HG02571 (cell line): ENCODE results near the gene AJAP1.

Source experiments
- ATAC-seq: cut with Tn5 transposase; IDR thresholded peaks from one replicate; pipeline ENCODE4 v1.9.1; 2021; ENCODE audit warnings: mild to moderate bottlenecking, moderate library complexity; ENCODE audit not compliant: unreplicated experiment

Gene AJAP1

DNA sequence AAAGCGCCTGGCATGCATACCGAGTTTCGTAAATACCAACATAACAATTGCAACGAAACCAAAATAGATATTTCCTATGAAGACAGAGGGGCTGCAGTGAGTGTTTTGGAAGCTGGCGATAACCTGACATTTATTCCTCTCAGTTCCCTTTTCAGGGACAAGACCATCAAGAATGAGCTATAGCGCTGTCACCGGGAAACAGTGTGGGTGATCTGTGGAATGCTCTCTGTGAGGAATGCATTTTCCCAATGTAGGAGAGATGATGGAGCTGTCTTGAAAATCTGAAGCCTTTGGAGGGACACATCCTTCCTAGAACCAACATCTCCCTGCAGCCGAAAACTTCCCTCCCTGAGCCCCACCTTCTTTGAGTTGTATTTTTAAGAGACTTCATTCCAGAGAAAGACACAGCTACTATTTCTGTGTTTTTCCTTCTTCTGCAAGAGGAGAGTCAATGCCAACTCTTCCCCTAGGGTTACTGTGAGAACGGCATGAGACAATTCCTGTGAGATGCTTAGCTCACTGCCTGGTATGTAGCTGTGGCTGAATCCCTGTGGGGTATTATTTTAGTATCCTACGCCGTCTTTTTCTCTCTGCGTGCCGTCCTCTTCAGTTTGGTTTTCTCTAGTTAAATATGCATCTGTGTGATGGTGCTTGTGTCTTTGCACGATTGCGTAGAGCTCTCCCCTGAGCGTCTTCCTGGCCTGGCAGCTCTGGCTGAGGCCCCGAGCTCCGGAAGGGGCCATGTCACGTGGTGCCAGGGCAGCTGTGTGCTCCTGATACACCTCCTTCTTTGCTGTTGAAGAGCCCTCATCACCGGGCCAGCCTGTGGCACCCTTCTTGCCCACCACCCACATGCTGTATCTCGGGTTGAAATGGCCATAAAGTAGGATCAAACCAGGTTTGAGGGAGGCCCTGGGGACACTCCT, 45.2 kb downstream of the AJAP1 start:
- no peak for ATAC-seq

GRCh38 chr1:4700801-4701200, 46.4 kb downstream of the AJAP1 start:
- ATAC-seq = no peak

- ATAC-seq = no peak
Measured at GRCh38 chr1:4701276-4701675, 46.9 kb downstream of the AJAP1 start.

- ATAC-seq = no peak
Measured at GRCh38 chr1:4702464-4702863, 48.1 kb downstream of the AJAP1 start.

DNA sequence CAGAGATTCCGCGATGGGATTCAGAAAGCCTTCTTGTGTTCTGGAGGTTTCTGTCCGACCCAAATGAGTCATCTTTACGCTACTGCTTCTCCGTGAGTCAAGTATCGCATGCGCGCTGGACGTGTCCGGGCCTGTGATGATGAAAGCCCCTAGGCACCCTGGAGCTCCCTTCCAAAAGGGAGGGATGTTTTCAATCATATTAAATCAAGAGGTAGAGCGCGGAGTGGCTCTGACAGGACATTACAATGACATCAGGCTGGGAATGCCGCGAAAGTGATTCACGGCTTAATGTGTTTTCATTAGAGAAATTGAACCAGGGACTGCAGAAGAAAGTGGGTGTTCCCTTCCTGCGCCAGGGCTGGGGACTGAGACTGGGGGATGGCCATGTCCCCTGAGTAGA, 48.5 kb downstream of the AJAP1 start:
- no peak for ATAC-seq

- no peak for ATAC-seq
Measured at GRCh38 chr1:4703646-4704045, 49.2 kb downstream of the AJAP1 start.

DNA sequence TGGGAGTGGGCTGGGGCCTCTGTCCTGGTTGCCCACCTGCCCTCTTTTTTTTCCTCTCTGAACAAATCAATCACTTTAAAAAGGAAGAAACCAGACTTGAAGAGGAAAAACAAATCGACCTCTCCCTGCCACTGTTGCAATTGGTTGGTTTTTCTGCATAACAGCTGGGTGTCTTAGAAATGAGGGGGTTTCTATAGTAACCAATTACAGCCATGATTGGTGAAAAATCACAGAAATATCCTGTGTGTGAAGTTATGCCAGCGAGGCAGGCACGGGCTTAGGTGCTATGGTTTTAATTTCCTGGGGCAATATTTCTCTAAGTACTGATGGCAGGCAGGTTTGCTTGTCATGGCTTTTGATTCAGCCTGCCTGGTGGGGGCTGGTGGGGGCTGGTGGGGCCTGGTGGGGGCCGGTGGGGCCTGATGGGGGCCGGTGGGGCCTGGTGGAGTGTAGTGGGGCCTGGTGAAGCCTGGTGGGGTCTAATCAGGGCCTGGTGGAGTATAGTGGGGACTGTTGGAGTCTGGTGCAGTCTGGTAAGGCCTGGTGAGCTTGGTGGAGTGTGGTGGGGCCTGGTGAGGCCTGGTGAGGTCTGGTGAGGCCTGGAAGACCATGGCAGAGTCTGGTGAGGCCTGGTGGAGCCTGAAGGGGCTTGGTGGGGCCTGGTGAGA, 54.6 kb downstream of the AJAP1 start:
- ATAC-seq = no peak

DNA sequence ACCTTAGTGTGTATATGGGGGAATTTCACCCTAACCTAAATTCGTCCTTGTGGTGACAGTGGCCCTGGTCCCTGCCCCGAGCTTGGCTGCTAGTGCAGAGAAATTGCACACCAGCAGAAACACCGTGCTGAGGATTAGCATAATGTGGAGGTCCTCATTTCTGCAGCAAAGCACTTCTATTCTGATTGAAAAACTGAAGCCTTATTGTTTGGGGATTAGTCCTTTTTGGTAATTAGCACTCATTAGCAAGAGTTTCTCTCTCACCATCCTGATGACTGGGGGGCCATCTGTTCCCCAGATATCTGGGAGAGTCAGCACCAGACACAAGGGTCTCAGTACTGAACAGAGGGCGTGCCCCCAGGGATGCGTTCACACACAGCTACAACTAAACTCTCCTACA, 55.2 kb downstream of the AJAP1 start:
- ATAC-seq = no peak

DNA sequence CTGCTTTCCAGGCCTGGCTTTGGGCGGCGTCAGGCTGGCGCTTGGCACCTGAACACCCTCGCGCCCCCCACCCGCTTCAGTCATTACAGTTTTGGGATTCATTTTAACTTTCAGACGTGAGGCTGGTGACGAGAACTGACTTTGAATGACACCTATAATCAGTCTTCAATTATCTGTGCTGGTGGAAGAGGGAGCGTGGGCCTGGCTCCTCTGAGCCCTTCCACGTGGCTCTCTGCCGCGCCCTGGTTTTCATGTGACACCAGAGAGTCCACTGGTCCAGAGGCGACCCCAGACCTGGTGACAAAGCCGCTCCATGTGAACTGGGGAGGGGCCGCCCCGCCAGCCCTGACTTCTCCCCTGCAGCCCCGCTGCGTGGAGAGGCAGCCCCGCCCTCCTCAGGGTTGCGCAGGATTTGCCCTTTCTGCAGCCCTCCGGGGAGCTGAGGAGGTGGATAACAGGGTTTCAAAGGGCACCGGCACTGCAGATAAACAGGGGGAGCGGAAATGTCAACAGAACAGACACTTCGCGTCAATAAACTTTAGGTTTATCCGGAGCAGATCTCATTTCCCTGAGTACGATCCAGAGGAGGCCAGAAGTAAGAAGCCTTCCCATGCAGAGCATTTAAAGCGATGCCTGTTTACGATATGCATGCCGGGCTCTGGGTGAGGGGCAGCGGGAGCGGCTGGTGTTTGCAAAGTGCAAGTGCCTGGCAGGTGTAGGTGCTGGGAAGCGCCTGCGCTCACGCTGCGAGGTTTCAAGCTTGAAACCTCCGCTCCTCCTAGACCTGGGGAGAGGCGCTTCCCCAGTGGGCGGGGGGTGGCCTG, 56.4 kb downstream of the AJAP1 start:
- no peak for ATAC-seq

DNA sequence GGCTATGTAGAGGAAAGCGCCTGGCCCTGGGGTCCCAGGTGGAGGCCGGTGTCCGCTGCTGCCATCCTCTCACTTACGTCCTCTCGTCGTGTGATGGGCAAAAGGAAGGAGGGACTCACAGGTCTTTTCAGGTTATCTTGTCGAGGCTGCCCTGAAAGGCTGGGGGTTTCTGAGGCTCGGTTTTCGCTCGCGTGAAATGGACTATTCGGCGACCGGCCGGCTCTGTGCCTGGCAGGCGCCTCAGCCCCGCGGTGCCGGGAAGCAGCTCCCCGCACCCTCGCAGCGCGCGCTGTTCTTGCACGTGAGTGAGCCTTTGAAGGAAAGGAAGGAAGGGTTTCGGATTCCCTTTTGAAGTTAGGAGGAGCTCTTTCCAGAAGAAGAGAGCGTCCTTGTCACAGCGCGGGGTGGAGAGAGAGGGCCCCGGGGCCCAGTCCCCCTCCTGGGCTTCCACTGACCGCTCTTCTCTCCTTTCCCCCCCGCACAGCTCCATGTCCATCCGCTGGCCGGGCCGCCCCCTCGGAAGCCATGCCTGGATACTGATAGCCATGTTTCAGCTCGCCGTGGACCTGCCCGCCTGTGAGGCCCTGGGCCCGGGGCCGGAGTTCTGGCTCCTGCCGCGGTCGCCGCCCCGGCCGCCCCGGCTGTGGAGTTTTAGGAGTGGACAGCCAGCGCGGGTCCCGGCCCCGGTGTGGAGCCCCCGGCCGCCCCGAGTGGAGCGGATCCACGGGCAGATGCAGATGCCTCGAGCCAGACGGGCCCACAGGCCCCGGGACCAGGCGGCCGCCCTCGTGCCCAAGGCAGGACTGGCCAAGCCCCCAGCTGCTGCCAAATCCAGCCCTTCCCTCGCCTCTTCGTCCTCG, 57.2 kb downstream of the AJAP1 start:
- ATAC-seq = no peak

DNA sequence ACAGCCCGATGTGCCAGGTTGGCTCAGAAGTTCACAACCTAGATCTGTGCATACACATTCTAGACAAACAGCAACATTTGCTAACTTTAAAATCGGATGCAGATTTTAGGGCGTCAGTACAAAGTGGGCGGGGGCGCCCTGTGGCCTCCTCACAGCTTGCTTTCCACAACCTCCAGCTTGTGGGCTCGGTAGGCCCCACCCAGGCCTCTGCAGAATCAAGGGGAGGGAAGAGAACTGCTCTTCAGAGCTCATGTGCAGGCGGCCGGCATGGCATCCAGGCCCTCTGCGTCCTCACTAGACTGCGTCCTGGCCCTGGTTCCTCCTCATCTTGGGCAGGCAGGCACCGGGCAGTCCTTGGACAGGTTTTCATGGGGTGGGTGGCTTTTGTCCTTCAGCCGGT, 59.3 kb downstream of the AJAP1 start:
- ATAC-seq = no peak

DNA sequence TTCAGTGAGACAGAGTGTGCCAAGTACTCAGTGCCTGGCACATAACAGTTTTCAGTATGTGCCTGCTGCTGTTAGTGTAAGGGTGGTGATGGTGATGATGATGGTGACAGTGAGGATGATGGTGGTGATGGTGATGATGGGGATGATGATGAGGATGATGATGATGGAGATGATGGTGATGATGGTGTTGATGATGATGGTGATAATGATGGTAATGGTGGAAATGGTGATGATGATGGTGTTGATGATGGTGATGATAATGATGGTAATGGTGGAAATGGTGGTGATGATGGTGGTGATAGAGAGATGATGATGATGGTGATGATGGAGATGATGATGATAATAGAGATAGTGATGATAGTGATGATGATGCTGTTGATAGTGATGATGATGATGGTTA, 62.0 kb downstream of the AJAP1 start:
- ATAC-seq = no peak

DNA sequence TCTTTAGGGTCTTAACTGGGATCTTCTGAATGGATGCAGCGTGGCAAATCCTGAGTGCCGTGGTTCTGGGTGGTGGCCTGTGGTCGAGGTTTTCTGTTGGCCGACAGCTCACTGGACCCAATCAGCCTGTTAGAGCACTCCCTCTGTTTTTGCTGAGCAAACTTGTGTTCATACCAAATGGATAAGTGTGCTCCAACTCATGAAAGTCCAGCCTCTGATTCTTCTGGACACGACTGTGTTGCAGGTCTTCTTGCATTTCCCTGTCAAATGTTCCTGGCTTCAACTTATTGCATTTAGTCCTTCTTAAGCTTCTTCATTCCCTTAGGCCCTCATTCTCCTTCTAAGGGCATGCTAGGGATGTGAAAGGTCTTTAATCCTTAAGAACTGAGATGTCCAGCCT, 63.7 kb downstream of the AJAP1 start:
- no peak for ATAC-seq

- no peak for ATAC-seq
Measured at GRCh38 chr1:4723106-4723505, 68.7 kb downstream of the AJAP1 start.

GRCh38 chr1:4724001-4724400, 69.6 kb downstream of the AJAP1 start:
- no peak for ATAC-seq

DNA sequence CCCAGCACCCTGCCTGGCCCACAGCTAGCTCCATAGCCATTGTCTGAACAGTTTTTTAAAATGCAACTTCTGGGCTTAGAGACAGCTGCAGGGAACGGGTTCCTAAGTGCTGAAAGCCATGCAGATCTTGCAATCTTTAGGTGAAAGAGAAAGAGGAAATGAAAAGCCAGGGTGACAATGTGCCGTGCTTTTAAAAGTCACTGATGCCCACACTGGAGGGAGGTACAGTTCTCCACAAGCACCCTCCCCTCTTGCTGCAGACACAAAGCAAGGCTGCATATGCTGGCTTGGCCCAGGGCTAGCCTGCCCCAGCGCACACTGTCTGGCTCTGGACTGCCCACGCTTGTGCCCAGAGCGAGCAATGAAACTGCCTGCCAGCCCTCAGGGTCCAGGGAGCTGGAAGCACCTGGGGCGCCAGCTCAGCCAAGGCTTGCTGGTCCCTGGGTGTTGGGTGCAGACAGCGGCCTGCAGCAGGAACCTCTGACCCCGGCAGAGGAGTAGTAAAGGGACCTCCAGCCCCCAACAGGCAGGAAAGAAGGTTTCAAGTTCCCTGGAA, 70.4 kb downstream of the AJAP1 start:
- no peak for ATAC-seq

DNA sequence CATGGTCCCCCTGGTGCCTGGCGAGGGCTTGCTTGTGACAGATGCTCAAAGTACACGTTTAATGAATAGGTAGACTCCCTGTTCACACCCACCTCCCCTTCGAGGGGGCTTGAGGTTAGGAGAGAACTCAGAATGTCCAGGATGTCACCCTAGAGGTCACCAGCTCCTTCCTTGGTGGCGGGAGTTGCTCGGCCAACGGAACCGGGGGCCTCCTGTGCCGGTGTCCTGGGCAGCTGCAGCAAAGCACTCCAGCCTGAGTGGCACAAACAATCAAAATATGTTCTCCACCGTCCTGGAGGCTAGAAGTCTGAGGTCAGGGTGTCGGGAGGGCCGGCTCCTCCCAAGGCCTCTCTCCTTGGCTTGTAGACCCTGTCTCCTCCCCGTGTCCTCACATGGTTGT, 71.0 kb downstream of the AJAP1 start:
- ATAC-seq = no peak

DNA sequence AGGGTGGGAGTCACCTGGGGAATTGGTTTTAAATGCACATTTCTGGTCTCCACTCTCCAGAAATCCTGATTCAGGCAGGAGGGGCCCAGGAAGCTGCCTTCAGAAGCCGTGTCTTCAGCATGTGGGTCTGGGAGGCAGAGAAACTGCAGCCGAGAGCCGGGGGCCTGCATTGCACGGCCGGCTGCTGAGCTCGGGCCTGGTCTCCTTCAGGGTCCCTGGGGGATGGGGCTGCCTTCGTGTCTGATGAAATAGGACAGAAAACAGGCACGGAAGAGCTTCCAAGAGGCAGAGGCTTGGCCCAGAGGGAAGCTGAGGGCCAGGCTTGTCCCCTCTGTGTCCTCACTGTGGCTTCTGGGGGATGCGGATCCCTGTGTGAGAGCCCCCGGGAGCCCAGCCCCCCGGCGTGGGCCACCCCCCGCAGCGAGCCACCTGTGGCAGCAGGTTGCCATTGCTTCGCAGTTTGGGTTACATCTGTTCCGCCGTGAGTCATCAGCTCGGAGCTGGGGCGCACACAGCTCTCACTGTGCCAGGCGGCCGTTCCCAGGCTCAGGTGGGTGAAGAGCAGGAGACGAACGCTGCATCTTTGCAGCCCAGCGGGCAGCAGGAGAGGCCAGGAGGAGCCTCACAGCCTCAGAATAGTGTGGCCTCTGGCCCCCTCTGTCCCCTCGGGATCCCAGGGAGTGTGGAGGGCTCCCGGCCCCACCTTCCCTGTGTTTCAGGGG, 72.4 kb downstream of the AJAP1 start:
- ATAC-seq = no peak

DNA sequence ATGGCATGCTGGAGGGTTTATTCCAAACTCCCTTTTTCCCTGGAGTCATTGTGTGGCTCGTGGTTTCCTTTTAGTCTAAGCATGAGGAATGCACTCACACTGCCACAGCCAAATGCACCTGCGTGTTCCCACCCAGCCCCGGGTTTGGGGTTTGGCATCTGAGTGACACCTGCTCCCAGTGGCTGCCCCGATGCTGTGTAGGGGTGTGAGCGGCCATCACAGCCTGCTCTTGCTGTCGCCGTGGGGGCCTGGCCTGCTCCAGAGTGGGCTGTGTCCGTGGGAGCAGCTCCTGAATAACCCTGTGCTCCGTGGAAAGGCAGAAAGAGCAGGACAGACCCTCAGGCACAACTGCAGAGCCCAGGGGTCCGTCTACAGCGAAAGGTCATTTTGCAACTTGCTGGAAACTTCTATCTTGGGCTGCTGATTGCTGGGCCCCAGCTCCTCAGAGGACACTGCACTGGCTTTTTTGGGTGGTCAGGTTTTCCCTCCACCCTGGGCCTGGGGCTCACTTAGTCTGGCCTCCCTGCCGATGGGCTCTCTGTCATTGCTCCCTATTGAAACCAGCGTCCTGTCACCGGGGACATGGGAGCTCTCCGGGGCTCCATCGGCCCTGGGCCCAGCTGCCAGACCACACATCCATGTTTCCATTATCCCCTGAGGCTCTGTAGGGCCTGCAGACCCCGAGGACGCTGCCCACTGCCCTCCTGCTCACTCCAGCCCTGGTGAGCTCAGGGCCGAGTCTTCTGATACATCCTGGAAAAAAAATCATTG, 74.1 kb downstream of the AJAP1 start:
- no peak for ATAC-seq
